Measurements from ENCODE around the gene GNAT3.

GNAT3 gene

GRCh38 chr7:80478683-80479082 is 33.2 kb downstream of the GNAT3 start:
- Histone ChIP-seq H3K36me3 (ENCODE audit: control insufficient read depth, insufficient read depth, low read length) (no peaks in the 10 kb centered on the region), H3K4me1 (ENCODE audit: control insufficient read depth, insufficient read depth, low read length) (peaks cover 4% of the 10 kb centered on the region), H3K9me3 (ENCODE audit: control insufficient read depth, insufficient read depth, low read length) (no peaks in the 10 kb centered on the region), H3K4me3 (ENCODE audit: low read depth, low read length) (no peak overlapping the region), H3K27me3 (ENCODE audit: control insufficient read depth, insufficient read depth, low read length) (no peaks in the 10 kb centered on the region), H3K9ac (ENCODE audit: low read depth, low read length) (no peak overlapping the region)

GRCh38 chr7:80476035-80476434 is 35.8 kb downstream of the GNAT3 start:
- H3K4me1 ChIP-seq (ENCODE audit: control insufficient read depth, insufficient read depth, low read length) = peaks cover 3% of the 10 kb centered on the region
- H3K4me3 ChIP-seq (ENCODE audit: low read depth, low read length) = no peak overlapping the region
- H3K36me3 ChIP-seq (ENCODE audit: control insufficient read depth, insufficient read depth, low read length) = no peaks in the 10 kb centered on the region
- H3K9ac ChIP-seq (ENCODE audit: low read depth, low read length) = no peak overlapping the region
- no peaks in the 10 kb centered on the region for H3K9me3 ChIP-seq (ENCODE audit: control insufficient read depth, insufficient read depth, low read length)
- no peaks in the 10 kb centered on the region for H3K27me3 ChIP-seq (ENCODE audit: control insufficient read depth, insufficient read depth, low read length)

- H3K36me3 ChIP-seq (ENCODE audit: control insufficient read depth, insufficient read depth, low read length) = no peaks in the 10 kb centered on the region
- H3K4me1 ChIP-seq (ENCODE audit: control insufficient read depth, insufficient read depth, low read length) = no peaks in the 10 kb centered on the region
- H3K27me3 ChIP-seq (ENCODE audit: control insufficient read depth, insufficient read depth, low read length) = no peaks in the 10 kb centered on the region
- no peaks in the 10 kb centered on the region for H3K9me3 ChIP-seq (ENCODE audit: control insufficient read depth, insufficient read depth, low read length)
- H3K9ac ChIP-seq (ENCODE audit: low read depth, low read length) = no peak overlapping the region
- no peak overlapping the region for H3K4me3 ChIP-seq (ENCODE audit: low read depth, low read length)
These were observed 36.5 kb downstream of the GNAT3 start for GRCh38 chr7:80475383-80475782.

GRCh38 chr7:80473751-80474150 is 38.1 kb downstream of the GNAT3 start:
- Histone ChIP-seq H3K27me3 (ENCODE audit: control insufficient read depth, insufficient read depth, low read length) (no peaks in the 10 kb centered on the region), H3K36me3 (ENCODE audit: control insufficient read depth, insufficient read depth, low read length) (no peaks in the 10 kb centered on the region), H3K4me1 (ENCODE audit: control insufficient read depth, insufficient read depth, low read length) (no peaks in the 10 kb centered on the region), H3K9ac (ENCODE audit: low read depth, low read length) (no peak overlapping the region), H3K4me3 (ENCODE audit: low read depth, low read length) (no peak overlapping the region), H3K9me3 (ENCODE audit: control insufficient read depth, insufficient read depth, low read length) (no peaks in the 10 kb centered on the region)

- no peak overlapping the region for H3K9ac ChIP-seq (ENCODE audit: low read depth, low read length)
- no peaks in the 10 kb centered on the region for H3K4me1 ChIP-seq (ENCODE audit: control insufficient read depth, insufficient read depth, low read length)
- no peaks in the 10 kb centered on the region for H3K9me3 ChIP-seq (ENCODE audit: control insufficient read depth, insufficient read depth, low read length)
- no peaks in the 10 kb centered on the region for H3K27me3 ChIP-seq (ENCODE audit: control insufficient read depth, insufficient read depth, low read length)
- H3K4me3 ChIP-seq (ENCODE audit: low read depth, low read length) = no peak overlapping the region
- H3K36me3 ChIP-seq (ENCODE audit: control insufficient read depth, insufficient read depth, low read length) = no peaks in the 10 kb centered on the region
These were observed 39.2 kb downstream of the GNAT3 start for GRCh38 chr7:80472491-80473200.

GRCh38 chr7:80468931-80469714 is 42.7 kb downstream of the GNAT3 start:
- no peaks in the 10 kb centered on the region for H3K36me3 ChIP-seq (ENCODE audit: control insufficient read depth, insufficient read depth, low read length)
- H3K4me3 ChIP-seq (ENCODE audit: low read depth, low read length) = no peak overlapping the region
- H3K9me3 ChIP-seq (ENCODE audit: control insufficient read depth, insufficient read depth, low read length) = no peaks in the 10 kb centered on the region
- no peak overlapping the region for H3K9ac ChIP-seq (ENCODE audit: low read depth, low read length)
- H3K4me1 ChIP-seq (ENCODE audit: control insufficient read depth, insufficient read depth, low read length) = no peaks in the 10 kb centered on the region
- no peaks in the 10 kb centered on the region for H3K27me3 ChIP-seq (ENCODE audit: control insufficient read depth, insufficient read depth, low read length)

- Histone ChIP-seq H3K36me3 (ENCODE audit: control insufficient read depth, insufficient read depth, low read length) (no peaks in the 10 kb centered on the region), H3K4me3 (ENCODE audit: low read depth, low read length) (no peak overlapping the region), H3K4me1 (ENCODE audit: control insufficient read depth, insufficient read depth, low read length) (no peaks in the 10 kb centered on the region), H3K27me3 (ENCODE audit: control insufficient read depth, insufficient read depth, low read length) (no peaks in the 10 kb centered on the region), H3K9ac (ENCODE audit: low read depth, low read length) (no peak overlapping the region), H3K9me3 (ENCODE audit: control insufficient read depth, insufficient read depth, low read length) (no peaks in the 10 kb centered on the region)
These were observed 44.8 kb downstream of the GNAT3 start for GRCh38 chr7:80467069-80467468.

- Histone ChIP-seq H3K9ac (ENCODE audit: low read depth, low read length) (no peak overlapping the region), H3K4me3 (ENCODE audit: low read depth, low read length) (no peak overlapping the region), H3K9me3 (ENCODE audit: control insufficient read depth, insufficient read depth, low read length) (no peaks in the 10 kb centered on the region), H3K4me1 (ENCODE audit: control insufficient read depth, insufficient read depth, low read length) (no peaks in the 10 kb centered on the region), H3K36me3 (ENCODE audit: control insufficient read depth, insufficient read depth, low read length) (no peaks in the 10 kb centered on the region), H3K27me3 (ENCODE audit: control insufficient read depth, insufficient read depth, low read length) (no peaks in the 10 kb centered on the region)
These were observed 45.2 kb downstream of the GNAT3 start for GRCh38 chr7:80466636-80467035.

GRCh38 chr7:80464211-80464610 is 47.7 kb downstream of the GNAT3 start:
- Histone ChIP-seq H3K27me3 (ENCODE audit: control insufficient read depth, insufficient read depth, low read length) (no peaks in the 10 kb centered on the region), H3K4me1 (ENCODE audit: control insufficient read depth, insufficient read depth, low read length) (no peaks in the 10 kb centered on the region), H3K9me3 (ENCODE audit: control insufficient read depth, insufficient read depth, low read length) (no peaks in the 10 kb centered on the region), H3K36me3 (ENCODE audit: control insufficient read depth, insufficient read depth, low read length) (no peaks in the 10 kb centered on the region), H3K9ac (ENCODE audit: low read depth, low read length) (no peak overlapping the region), H3K4me3 (ENCODE audit: low read depth, low read length) (no peak overlapping the region)

- no peak overlapping the region for H3K4me3 ChIP-seq (ENCODE audit: low read depth, low read length)
- H3K27me3 ChIP-seq (ENCODE audit: control insufficient read depth, insufficient read depth, low read length) = no peaks in the 10 kb centered on the region
- H3K9ac ChIP-seq (ENCODE audit: low read depth, low read length) = no peak overlapping the region
- H3K4me1 ChIP-seq (ENCODE audit: control insufficient read depth, insufficient read depth, low read length) = no peaks in the 10 kb centered on the region
- no peaks in the 10 kb centered on the region for H3K9me3 ChIP-seq (ENCODE audit: control insufficient read depth, insufficient read depth, low read length)
- H3K36me3 ChIP-seq (ENCODE audit: control insufficient read depth, insufficient read depth, low read length) = no peaks in the 10 kb centered on the region
These were observed 48.5 kb downstream of the GNAT3 start for GRCh38 chr7:80463272-80463920.

- H3K4me3 ChIP-seq (ENCODE audit: low read depth, low read length) = no peak overlapping the region
- H3K36me3 ChIP-seq (ENCODE audit: control insufficient read depth, insufficient read depth, low read length) = no peaks in the 10 kb centered on the region
- H3K9me3 ChIP-seq (ENCODE audit: control insufficient read depth, insufficient read depth, low read length) = no peaks in the 10 kb centered on the region
- no peaks in the 10 kb centered on the region for H3K4me1 ChIP-seq (ENCODE audit: control insufficient read depth, insufficient read depth, low read length)
- H3K27me3 ChIP-seq (ENCODE audit: control insufficient read depth, insufficient read depth, low read length) = no peaks in the 10 kb centered on the region
- no peak overlapping the region for H3K9ac ChIP-seq (ENCODE audit: low read depth, low read length)
These were observed 51.0 kb downstream of the GNAT3 start for GRCh38 chr7:80460857-80461256.
